HEK293T (cell line): Measurements from ENCODE around the gene CYP2F1.

Experiments
- ARNT ChIP-seq: fragments of 450-650 bp; IDR thresholded peaks from 2 replicates; pipeline ENCODE4 v1.6.1; 2017; ENCODE audit warnings: mild to moderate bottlenecking
- CTBP1 ChIP-seq: fragments of 450-650 bp; IDR thresholded peaks from 2 replicates; pipeline ENCODE4 v1.6.1; 2016; ENCODE audit warnings: borderline replicate concordance
- ELF4 ChIP-seq: fragments of 450-650 bp; IDR thresholded peaks from 2 replicates; pipeline ENCODE4 v1.6.1; 2017; ENCODE audit warnings: antibody characterized with exemption
- FOXK2 ChIP-seq: fragments of 450-650 bp; IDR thresholded peaks from 2 replicates; pipeline ENCODE4 v1.6.1; 2016; ENCODE audit warnings: mild to moderate bottlenecking
- FOXM1 ChIP-seq: fragments of 450-650 bp; IDR thresholded peaks from 2 replicates; pipeline ENCODE4 v1.6.1; 2017; ENCODE audit warnings: mild to moderate bottlenecking, borderline replicate concordance
- LEF1 ChIP-seq: fragments of 450-650 bp; IDR thresholded peaks from 2 replicates; pipeline ENCODE4 v1.6.1; 2017; ENCODE audit warnings: mild to moderate bottlenecking, borderline replicate concordance
- NFRKB ChIP-seq: fragments of 450-650 bp; IDR thresholded peaks from 2 replicates; pipeline ENCODE4 v1.6.1; 2016; ENCODE audit warnings: mild to moderate bottlenecking, moderate library complexity
- SP1 ChIP-seq: fragments of 450-650 bp; IDR thresholded peaks from 2 replicates; pipeline ENCODE4 v1.6.1; 2017
- SUZ12 ChIP-seq: fragments of 450-650 bp; IDR thresholded peaks from 2 replicates; pipeline ENCODE4 v1.6.1; 2016; ENCODE audit warnings: mild to moderate bottlenecking
- ZNF384 ChIP-seq: fragments of 450-650 bp; IDR thresholded peaks from 2 replicates; pipeline ENCODE4 v1.6.1; 2016
- TF ChIP-seq, protein P1 (sequence below): fragments of 450-650 bp; IDR thresholded peaks from 2 replicates; pipeline ENCODE4 v1.6.1; 2016

DNA sequence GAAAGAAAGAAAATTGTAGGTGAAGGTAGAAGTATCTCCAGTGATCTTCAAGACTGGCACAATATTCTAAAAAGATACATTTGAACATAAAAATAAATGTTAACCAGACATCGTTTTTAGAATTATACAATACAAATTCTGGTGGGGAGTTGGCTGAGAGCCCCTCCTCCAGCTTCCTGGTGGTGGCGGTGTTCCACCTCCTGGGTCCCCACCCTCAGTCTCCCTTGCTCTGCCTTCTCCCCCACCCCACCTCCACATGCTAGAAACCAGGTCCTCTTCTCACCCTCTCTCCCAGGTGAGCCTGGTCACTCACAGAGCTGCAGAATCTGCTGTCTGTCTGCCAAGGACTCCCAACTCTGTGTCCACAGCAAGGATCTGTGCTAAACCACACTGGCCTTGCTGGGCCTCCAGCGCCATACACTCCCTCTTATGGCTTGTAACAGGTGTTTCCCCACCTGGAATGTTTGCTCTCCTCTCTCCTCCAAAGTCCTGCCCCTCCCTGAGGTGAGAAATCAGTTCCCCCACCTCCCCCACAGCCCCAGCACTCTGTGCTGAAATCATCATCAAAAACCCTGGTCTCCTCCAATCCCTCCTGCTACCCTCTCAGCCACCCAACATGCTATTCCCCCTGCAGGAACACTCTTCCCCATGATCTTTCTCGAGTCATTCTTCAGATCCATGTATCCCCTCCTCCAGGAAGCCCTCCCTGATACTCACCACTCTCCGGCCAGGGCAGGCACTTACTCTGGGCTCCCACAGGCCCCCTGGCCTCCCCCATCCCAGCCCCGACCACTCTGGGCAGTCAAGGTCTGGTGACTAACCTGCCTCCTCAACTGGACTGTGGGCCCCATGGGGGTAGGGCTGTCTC is 58.3 kb downstream of the CYP2F1 start:
- no peak for TF ChIP-seq FOXM1
- no peak for TF ChIP-seq SUZ12
- no peak for TF ChIP-seq ELF4
- TF ChIP-seq, protein P1, sequence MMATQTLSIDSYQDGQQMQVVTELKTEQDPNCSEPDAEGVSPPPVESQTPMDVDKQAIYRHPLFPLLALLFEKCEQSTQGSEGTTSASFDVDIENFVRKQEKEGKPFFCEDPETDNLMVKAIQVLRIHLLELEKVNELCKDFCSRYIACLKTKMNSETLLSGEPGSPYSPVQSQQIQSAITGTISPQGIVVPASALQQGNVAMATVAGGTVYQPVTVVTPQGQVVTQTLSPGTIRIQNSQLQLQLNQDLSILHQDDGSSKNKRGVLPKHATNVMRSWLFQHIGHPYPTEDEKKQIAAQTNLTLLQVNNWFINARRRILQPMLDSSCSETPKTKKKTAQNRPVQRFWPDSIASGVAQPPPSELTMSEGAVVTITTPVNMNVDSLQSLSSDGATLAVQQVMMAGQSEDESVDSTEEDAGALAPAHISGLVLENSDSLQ, result no peak
- no peak for TF ChIP-seq ZNF384
- no peak for TF ChIP-seq SP1
- no peak for TF ChIP-seq FOXK2
- no peak for TF ChIP-seq NFRKB
- TF ChIP-seq ARNT, result no peak
- no peak for TF ChIP-seq LEF1
- no peak for TF ChIP-seq CTBP1
